GM19455 (cell line): Measurements from ENCODE around the gene SINHCAF.
"Not testable (repeated sequence)": the region's sequence is repeated elsewhere in the genome, so short reads cannot be mapped to it uniquely, and the experiment has no call there.

ENCODE experiments used
- ATAC-seq: cut with Tn5 transposase; IDR thresholded peaks from one replicate; pipeline ENCODE4 v1.9.1; 2021; ENCODE audit not compliant: unreplicated experiment

Gene SINHCAF

GRCh38 chr12:31272607-31273225 lies 53.2 kb downstream of the SINHCAF start:
- ATAC-seq = no peak

- no peak for ATAC-seq
These were observed 58.0 kb downstream of the SINHCAF start for GRCh38 chr12:31267966-31268365.

- no peak for ATAC-seq
These were observed 60.2 kb downstream of the SINHCAF start for GRCh38 chr12:31265722-31266121.

- ATAC-seq = no peak
These were observed 62.3 kb downstream of the SINHCAF start for GRCh38 chr12:31263661-31264060.

GRCh38 chr12:31261744-31262143 lies 64.2 kb downstream of the SINHCAF start:
- no peak for ATAC-seq

- ATAC-seq = no peak
These were observed 65.1 kb downstream of the SINHCAF start for GRCh38 chr12:31260840-31261239.

- ATAC-seq = no peak
These were observed 66.6 kb downstream of the SINHCAF start for GRCh38 chr12:31259136-31259886.

GRCh38 chr12:31257784-31258183 lies 68.2 kb downstream of the SINHCAF start:
- ATAC-seq = no peak

- not testable (repeated sequence) for ATAC-seq
These were observed 74.0 kb downstream of the SINHCAF start for GRCh38 chr12:31251707-31252611.

GRCh38 chr12:31250179-31250578 lies 75.8 kb downstream of the SINHCAF start:
- no peak for ATAC-seq

- ATAC-seq = no peak
These were observed 76.6 kb downstream of the SINHCAF start for GRCh38 chr12:31249356-31249755.

- no peak for ATAC-seq
These were observed 77.1 kb downstream of the SINHCAF start for GRCh38 chr12:31248815-31249214.

- ATAC-seq = no peak
These were observed 77.6 kb downstream of the SINHCAF start for GRCh38 chr12:31248337-31248736.

- no peak for ATAC-seq
These were observed 79.5 kb downstream of the SINHCAF start for GRCh38 chr12:31246470-31246850.

- no peak for ATAC-seq
These were observed 80.0 kb downstream of the SINHCAF start for GRCh38 chr12:31245822-31246469.

- ATAC-seq = not testable (repeated sequence)
These were observed 83.5 kb downstream of the SINHCAF start for GRCh38 chr12:31242418-31242817.

- ATAC-seq = peak; percentile 90
These were observed 87.1 kb downstream of the SINHCAF start for GRCh38 chr12:31238764-31239387.

GRCh38 chr12:31238333-31238732 lies 87.6 kb downstream of the SINHCAF start:
- ATAC-seq = peak; percentile 42

- no peak for ATAC-seq
These were observed 88.8 kb downstream of the SINHCAF start for GRCh38 chr12:31236998-31237637.

- ATAC-seq = no peak
These were observed 90.0 kb downstream of the SINHCAF start for GRCh38 chr12:31235868-31236395.
